ENCODE data around the gene TAS2R60. TPM values are rescaled to one million over a fixed set of nuclear protein-coding genes. Genes with fewer than 3 reads are reported as not detected.

TAS2R60 gene
- total RNA-seq, 1 donor from 2014 or later, result not detected

DNA sequence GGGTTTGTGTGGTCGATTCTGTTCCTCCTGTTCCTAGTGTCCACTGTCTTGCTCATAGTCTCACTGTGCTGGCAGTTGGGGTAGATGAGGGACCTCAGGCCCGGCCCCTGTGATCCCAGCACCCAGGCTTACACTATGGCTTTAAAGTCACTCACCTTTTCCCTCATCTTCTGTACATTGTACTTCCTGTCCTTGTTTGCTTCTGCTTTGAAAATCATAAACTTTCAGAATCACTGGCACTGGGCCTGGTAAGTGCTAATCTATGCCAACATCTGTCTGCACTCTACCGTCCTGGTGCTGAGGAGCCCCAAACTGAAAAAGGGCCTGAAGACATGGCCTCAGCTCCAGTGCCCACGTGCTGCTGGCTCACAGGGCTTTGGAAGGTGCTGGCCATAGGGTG lies 5.7 kb upstream of the TAS2R60 start:
- DNase-seq (ENCODE audit: low read depth in 2 of 2), result peak in 1 of 2 donors; percentile 10

DNA sequence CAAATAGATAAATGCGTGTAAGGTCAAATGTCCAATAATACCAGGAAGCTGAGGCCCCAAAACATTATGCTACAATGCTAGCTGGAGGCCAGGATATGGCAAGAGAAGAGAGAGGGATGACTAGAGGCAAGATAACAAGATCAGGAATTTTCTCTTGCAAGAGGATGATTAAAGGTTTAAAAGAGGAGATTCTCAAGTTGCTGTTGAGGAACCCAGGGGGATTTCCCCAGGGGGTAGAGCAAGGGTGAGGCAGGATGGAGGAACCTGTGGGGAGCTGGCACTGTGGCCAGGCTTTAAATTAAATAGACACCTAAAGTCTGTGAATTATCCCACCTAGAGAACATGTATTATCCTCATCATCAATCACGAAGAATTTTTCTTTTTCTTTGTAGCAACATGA lies 3.4 kb upstream of the TAS2R60 start:
- DNase-seq (ENCODE audit: low read depth in 2 of 2), result no peak

DNA sequence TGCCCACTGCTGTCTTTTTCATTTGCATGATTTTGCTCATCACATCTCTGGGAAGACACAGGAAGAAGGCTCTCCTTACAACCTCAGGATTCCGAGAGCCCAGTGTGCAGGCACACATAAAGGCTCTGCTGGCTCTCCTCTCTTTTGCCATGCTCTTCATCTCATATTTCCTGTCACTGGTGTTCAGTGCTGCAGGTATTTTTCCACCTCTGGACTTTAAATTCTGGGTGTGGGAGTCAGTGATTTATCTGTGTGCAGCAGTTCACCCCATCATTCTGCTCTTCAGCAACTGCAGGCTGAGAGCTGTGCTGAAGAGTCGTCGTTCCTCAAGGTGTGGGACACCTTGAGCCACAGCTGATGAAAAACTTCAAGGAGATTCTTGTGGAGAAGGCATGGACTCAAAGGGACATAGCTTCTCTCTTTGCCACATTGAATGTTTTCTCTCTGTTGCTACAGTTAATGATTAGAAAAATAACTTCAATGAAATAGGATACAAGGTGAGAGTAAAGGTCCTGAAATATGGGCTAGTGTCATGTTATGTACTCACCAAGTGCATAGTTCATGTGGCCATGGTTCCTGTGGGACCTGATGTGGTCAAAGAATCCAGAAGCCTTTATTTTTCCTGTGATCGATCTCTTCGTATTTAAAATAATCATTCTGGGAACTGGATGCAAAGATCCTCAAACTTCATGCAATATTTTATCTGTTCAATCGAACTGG lies 970 bp downstream of the TAS2R60 start:
- no peak for DNase-seq (ENCODE audit: low read depth in 2 of 2)

DNA sequence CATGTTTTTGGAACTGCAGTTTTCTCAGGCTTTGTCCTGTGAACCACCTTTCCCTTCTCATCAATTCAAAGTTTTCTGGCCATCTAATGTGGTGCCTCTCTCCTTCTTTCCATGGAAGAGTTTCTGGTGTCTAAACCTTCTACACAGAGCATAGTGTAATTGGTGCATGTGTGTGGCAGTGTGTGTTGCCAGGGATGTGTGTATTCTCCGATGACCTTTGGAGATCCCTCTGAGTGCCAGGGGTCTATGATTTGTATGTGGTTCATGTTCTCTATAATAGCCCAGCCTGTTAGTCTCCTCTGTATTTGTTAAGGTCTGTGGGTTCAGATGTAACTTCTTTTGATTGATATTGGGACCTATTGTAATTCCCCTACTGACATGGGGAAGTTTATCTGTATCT lies 1.5 kb downstream of the TAS2R60 start:
- no peak for DNase-seq (ENCODE audit: low read depth in 2 of 2)

DNA sequence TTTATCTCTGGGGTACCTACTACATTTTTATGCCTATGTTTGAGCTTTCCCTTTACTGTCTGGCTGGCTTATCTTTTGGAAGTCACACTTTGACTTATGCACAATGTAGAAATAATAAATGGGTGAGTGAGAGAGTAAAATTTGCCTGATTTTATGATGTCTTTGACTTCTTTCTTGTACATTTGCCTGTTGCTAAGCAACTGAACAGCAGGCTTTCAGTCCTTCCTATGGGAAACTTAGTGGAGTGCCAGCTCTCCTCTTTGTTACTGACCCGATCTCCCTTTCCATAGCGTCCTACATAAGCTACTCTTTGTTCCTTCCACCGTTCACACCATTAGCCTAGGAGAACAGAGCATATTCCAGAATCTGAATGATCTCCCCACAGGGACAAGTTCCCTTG lies 4.2 kb downstream of the TAS2R60 start:
- no peak for DNase-seq (ENCODE audit: low read depth in 2 of 2)

DNA sequence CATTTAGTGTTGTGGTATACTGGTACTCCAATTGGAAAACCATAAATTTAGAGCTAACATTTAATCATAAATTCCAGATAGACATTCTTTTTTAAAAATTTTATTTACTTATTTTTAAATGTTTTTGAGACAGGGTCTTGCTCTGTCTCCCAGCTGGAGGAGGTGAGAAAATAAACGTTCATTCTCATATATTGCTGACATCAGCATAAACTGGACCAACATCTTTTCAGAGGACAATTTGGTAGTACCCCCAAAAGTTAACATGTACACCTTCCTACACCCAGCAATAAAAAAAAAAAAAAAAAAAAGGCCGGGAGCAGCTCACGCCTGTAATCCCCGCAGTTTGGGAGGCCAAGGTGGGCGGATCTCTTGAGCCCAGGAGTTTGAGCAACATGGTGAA lies 5.2 kb downstream of the TAS2R60 start:
- DNase-seq (ENCODE audit: low read depth in 2 of 2), result no peak

DNA sequence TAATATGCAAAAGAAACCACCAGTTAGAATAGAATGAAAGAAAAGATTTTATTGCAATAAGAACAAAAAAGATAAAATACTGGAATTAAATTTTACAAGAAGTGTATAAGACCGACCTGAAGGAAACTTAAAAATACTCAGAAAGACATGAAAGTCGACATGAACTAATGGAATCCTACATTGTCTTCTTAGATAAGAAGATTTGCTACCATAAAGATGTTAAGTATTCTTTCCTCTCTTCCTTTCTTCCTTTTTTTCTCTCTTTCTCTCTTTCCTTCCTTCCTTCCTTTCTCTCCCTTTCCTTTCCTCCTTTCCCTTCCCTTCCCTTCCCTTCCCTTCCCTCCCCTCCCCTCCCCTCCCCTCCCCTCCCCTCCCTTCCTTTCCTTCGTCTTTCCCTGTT lies 6.5 kb downstream of the TAS2R60 start:
- no peak for DNase-seq (ENCODE audit: low read depth in 2 of 2)

DNA sequence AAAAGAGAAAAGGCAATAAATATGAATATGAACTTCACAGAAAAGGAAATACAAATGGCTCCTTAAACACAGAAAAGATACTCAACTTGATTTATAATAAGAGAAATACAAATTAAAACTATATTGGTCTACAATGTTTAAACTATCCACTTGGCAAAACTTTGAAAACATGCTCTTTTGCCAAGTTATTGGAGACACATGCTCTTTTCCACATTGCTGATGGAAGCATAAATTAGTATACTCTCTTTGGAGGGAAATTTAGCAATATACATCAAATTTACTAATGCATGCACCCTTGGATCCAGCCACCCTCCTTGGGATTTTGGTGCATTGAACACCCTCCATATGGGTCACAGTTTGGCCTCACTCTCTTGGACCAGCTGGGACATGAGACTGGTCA lies 7.9 kb downstream of the TAS2R60 start:
- DNase-seq (ENCODE audit: low read depth in 2 of 2), result no peak

DNA sequence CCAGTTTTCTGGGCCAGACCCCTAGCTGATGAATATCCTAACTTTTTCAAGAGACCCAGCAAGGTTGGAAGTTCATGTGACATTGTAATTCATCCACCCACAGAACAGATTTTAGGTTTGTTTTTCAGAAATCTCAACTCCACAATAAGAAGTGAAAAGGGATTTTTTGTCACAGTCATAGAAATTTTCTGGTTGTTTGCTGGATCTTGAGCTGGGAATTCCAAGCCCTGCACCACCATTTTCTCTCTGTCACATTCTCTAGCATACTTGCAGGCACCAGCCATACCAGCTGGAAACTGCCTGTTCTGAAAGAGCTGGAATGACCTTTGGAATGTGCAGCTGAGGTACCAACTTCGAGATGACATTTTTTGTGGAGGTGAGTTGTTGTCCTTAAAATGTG lies 8.5 kb downstream of the TAS2R60 start:
- DNase-seq (ENCODE audit: low read depth in 2 of 2), result no peak

DNA sequence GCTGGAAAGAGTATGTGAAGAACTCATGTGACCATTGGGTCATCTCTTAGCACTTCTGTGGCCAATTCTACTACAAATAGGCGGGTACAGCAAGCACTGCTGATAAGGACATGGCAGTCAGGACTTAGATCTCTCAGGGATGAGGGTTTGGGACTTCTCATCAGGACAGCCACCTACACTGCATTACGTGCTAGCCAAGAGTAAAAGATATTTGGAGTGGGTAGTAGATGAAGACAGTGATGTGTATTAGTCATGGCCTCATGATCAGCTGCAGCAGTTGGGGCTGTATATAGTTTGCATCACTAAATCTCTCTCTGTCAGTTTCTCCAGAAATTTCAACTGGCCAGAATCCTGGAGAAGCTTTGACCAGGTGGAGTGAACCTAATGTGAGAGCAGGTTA lies 9.2 kb downstream of the TAS2R60 start:
- no peak for DNase-seq (ENCODE audit: low read depth in 2 of 2)

DNA sequence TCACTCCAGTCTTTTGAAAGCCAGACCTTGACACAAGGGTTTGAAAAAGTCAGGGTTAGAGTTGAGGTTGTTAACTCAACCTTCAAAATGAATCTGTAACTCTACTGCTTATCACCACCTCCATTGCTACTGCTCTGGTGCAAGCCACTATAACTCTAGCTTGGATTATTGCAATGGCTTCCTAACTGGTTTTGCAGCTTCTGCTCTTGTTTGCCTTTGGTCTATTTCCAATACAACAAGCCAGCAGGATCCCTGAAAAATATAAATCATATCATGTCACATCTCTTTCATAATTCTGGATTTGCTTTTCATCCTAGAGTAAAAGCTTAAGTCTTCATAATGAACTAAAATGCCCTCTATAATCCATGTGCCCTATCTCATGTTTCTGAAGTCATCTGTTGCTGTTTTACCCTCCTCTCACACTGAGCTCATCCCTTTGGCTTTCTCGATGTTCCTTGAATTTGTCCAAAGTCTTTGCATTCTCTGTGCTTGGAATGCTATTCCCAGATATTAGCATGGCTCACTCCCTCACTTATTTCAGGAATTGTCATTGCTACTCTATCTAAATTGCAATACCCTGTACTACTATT lies 10.9 kb downstream of the TAS2R60 start:
- no peak for DNase-seq (ENCODE audit: low read depth in 2 of 2)

DNA sequence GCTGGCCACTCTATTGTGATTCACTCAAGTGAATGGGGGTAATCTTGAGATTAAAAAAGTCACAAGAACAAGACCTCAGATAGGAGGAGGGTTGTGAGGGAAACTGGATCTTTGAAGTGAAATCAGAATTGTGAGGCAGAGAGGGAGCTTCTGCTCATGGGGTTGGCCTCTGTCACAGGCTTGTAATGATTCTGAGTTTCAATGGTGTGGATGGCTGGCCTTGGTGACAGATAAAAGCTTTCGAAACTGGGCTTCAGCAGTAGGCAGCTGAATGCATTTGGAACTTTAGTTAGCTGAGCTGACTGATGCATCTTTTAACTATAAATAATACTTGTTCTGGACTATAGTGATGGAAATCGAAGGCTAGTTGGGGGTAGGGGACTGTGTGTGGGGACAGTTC lies 12.2 kb downstream of the TAS2R60 start:
- no peak for DNase-seq (ENCODE audit: low read depth in 2 of 2)

DNA sequence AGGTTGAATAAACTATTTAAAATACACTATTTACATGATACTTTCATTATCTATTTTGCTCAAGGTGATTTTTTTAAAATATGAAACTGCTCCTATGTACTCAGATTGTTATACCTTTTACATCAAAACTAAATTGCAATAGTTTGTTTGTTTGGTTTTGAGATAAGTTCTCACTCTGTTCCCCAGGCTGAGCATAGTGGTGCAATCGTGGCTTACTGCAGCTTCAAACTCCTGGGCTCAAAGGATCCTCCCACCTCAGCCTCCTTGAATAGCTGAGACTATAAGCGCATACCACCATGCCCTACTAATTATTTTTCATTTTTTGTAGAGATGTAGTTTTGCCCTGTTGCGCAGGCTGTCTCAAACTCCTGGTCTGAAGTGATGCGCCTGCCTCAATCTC lies 12.7 kb downstream of the TAS2R60 start:
- DNase-seq (ENCODE audit: low read depth in 2 of 2), result no peak

DNA sequence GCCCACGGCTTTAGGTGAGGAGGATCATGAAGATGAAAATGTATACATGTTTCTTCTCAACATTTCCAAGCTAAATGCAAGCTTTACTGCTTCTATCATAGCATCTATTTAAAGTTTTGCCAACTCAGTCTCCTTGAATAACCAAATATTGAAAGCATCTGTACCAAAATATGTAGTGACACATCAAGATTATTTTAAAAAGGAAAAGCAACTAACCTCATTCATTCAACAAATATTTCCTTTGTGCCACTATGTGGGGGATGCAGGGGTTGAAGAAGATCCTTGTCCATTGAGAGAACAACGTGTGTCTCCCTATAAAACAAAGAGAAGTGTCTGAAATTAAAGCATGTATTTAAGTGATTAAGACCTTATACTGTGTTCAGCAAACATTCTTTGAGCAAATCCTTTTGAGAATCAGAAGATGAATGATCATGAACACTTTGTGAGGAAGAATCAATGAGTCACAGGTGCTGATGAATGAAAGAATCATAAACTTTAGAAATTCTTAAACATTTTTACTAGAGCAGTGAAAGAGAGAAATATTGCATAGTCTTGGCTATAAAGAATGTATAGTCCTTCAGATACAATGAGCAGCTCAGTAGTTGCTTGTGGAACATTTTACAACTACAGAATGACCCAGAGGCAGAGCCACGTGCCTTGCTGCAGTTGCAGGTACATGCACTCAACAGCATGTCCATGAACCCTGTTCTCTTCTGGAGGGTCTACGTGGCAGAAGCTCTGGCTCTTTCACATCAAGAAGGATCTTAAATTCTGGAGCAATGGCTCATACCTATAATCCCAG lies 13.9 kb downstream of the TAS2R60 start:
- DNase-seq (ENCODE audit: low read depth in 2 of 2), result no peak

DNA sequence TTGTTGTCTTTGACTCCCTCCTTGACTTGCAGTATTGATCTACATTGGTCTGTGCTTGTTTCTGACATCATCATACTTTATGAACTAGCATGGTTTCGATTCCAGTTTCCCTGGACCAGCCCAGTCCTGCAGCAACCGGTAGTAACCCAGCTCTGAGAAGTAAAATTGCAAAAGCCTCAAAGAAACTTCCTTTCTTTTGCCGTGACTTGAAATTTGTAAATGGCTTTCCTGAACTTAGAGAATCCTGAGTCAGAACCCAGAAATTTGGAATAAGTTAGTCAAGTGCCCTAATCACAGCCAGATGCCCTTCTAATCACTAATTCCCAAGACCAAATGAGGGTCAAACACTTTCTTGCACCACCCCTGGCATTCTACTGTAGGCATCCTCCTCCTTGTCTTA lies 15.0 kb downstream of the TAS2R60 start:
- DNase-seq (ENCODE audit: low read depth in 2 of 2), result no peak

DNA sequence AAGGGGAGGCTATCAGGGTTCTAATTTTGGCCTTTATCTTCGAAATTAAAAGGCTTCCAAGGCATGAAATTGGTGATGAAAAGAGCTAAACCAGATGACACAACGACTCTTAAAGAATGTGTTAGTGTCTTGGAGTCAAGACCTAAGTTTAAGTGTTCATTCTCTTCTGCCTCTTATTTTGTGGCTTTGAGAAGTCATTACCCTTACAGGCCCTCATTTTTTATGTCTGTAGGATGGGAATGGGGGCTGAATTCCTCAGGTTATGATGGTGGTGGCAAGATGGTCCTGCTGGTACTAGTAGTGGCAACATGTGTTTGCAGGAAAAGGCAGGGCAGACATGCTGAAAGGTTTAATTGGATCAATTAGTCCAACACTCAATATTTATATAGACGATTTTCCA lies 15.4 kb downstream of the TAS2R60 start:
- DNase-seq (ENCODE audit: low read depth in 2 of 2), result no peak

DNA sequence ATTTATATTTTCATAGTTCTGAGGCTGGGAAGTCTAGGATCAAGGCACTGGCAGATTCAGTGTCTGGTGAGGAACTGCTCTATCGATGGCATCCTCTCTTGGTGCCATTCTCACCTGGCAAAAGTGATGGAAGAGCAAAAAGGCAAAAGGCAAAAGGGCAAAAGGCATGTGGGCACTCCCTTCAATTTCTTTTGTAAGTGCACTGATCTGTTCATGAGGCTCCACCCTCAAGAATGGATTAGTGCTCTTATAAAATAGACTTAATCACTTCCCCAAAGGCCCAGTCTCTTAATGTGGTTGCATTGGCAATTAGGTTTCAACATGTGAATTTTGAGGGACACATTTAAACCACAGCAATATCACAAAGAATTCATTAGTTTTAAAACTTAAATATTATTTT lies 16.1 kb downstream of the TAS2R60 start:
- DNase-seq (ENCODE audit: low read depth in 2 of 2), result no peak

DNA sequence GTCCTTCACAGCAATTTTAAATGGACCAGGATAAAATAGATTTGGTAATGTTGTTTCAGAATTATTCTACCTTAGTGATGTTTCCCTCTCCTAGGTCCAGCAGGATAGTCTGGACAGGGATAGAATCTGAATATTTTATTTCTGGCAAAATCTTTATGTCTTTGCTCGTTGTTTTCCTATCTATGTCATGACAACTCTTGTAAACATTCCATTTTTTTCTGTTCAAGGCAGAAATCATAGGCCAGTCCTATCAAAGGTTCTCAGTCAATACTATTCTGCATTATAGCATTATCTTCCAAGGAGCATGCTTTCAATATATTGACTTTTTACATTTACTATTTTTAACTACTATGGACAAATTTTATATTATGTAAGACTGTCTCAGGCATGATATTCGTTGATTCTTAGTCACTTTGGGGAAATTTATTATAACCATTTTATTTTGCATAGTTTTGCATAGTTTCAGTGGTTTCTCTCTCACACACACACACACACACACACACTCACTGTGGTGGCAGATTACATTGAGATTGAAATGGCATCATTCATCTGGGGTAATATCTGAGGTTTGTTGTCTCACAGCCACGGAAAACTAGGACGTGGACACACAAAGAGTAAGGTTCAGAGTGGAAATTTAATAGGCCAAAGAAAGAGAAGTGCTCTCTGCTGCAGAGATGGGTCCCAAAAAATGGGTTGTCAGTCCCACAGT lies 17.2 kb downstream of the TAS2R60 start:
- no peak for DNase-seq (ENCODE audit: low read depth in 2 of 2)

DNA sequence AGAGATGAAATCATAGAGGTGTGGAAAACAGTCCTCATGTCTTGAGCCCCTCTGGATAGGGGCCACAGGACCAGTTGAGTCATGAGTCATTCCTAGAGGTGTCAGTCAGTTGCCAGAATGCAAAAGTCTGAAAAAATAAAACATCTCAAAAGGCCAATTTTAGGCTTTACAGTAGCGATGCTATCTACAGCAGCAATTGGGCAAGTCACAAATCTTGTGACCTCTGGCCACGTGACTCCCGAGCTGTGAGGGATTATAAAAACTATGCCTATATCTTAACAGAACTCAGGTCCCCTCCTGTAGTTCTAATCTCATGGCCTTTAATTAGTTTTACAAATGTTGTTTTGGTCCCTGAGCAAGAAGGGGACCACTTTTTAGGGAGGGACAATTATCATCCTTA lies 18.8 kb downstream of the TAS2R60 start:
- no peak for DNase-seq (ENCODE audit: low read depth in 2 of 2)

DNA sequence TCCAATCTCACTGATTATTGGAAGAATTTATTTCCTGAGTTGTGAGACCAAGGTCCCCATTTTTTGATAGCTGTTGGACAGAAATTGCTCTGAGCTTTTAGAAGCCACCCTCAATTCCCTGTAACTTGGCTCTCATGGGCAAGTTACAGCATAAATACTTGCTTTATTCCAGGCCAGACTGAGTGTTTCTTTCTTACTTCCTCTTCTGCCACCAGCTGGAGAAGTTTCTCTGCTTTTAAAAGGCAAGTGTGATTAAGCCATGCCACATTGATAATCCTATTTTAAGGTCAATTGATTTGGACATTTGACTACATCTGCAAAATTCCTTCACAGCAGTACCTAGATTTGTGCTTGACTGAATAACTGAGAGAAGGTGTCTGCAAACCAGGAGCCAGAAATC lies 20.3 kb downstream of the TAS2R60 start:
- DNase-seq (ENCODE audit: low read depth in 2 of 2), result no peak

DNA sequence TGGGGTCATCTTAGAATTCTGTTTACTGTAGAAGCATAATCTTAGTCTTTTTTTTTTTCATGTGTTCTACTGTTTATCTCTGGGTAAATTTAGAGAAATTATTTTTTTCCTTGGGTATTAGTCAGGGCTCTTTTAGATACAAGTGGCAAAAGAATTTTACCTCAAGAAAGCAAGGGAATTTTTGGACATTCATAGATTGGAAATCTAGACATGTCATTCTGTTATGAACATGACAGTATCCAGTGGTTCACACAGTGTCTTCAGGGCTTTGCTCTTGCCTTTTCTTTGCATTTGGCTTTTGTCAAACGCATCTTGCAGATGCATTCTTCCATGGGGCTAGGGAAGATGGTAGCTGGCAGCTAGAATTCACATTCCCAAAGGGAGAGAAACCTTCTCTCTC lies 20.7 kb downstream of the TAS2R60 start:
- DNase-seq (ENCODE audit: low read depth in 2 of 2), result no peak

DNA sequence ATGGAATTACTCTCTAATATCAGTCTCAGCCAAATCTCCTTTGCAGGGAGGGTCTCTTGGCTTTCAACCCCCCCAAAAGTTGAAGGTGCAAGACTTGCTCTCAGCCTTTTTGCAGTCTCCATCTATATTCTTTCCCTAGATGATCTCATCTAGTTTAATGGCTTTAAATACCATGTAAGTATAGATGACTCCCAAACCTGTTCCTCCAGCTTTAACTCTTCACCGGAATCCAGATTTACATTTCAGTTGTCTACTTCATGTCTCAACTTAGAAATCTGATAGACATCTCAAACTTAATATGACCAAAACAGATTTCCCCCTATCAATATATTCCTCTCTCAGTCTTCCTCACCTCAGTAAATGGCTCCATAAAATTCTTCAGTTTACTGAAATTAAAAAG lies 24.5 kb downstream of the TAS2R60 start:
- no peak for DNase-seq (ENCODE audit: low read depth in 2 of 2)

Data from dermis microvascular lymphatic vessel endothelial cell (primary cell).